C4-2B (cell line): ENCODE measurements around the gene GFRA1.

Source experiments
- CTCF ChIP-seq: fragments of 450-650 bp; conservative IDR thresholded peaks from 2 replicates; pipeline ENCODE4 v1.5.1; 2017; ENCODE audit warnings: mild to moderate bottlenecking
- ZFX ChIP-seq: fragments of 450-650 bp; IDR thresholded peaks from 2 replicates; pipeline ENCODE4 v1.6.1; 2017

GRCh38 chr10:116306847-116307246, 33.8 kb upstream of the GFRA1 start:
- TF ChIP-seq CTCF = no peak
- no peak for TF ChIP-seq ZFX
